ENCODE data around the gene KCNMA1.
"Not testable (repeated sequence)": the region's sequence is repeated elsewhere in the genome, so short reads cannot be mapped to it uniquely, and the experiment has no call there.

The KCNMA1 gene

DNA sequence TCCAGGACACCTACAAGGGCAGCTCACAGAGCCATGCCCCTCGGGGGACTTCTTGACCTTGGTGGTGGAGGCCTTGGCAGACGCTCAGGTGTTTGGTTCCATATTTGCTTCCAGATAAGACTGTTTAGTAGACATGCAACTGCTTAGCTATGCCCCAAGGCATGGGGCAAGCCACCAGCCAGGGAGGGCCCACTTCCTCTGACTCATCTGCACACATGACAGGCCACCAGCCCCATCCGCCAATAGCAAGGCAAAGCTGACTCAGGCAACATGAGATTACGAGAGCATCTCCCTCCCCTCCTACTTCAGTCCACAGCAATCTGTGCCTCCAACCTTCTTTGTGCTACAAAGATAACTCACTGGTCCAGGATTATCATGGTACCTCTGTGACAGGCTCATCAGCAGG, 54.9 kb downstream of the KCNMA1 start:
- no peak for DNase-seq (ENCODE audit: low spot score)

GRCh38 chr10:77581738-77582137, 55.9 kb downstream of the KCNMA1 start:
- no peak for DNase-seq (ENCODE audit: low spot score)

- no peak for DNase-seq (ENCODE audit: low spot score)
These were observed 57.1 kb downstream of the KCNMA1 start for GRCh38 chr10:77580482-77580881.

GRCh38 chr10:77578583-77579227, 58.9 kb downstream of the KCNMA1 start:
- DNase-seq (ENCODE audit: low spot score): no peak

DNA sequence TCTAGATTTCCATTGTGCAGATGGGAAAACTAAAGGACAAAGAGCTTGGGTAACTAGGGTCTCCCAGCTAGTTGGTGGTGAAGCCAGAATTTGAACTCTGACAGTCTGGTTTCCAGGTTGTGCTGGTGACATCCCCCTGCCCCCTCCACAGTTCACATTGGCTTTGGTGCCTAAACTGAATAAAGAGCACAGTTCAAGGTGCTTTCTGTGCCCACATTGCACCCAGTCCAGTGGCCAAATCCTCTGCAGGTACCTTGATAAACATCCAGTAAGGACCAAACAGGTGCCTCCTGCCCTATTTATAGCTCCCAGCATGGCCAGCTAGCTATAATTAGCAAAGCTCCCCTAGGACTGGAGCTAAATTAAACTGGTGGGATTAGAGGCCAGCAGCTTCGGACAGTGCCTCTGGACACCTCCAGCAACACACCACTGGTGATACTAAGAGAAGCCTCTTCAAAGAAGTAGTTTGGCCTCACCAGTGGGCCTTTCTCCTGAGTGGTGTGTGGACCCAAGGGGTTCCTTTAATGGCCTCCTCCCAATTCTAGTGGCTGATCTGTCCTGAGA, 59.9 kb downstream of the KCNMA1 start:
- no peak for DNase-seq (ENCODE audit: low spot score)

- DNase-seq (ENCODE audit: low spot score): peak; percentile 73
These were observed 61.1 kb downstream of the KCNMA1 start for GRCh38 chr10:77576444-77577032.

DNA sequence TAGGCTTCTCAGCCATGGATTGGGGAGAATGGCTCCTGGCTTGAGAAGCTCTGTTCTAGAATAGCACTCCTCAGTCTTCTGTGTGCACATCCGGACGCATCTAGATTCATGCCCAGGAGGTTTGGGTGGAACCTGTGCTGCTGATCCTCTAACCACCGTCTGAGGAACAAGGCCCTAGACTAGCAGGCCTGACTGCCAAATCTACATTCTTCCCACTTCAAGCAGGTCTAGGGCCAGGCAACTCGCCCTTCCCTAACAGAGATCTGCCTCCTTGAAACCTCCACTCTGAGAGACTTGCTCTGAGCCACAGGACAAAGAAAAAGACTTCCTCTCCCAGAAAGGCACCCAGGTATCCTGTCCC, 61.6 kb downstream of the KCNMA1 start:
- no peak for DNase-seq (ENCODE audit: low spot score)

GRCh38 chr10:77575271-77576006, 62.2 kb downstream of the KCNMA1 start:
- no peak for DNase-seq (ENCODE audit: low spot score)

- no peak for DNase-seq (ENCODE audit: low spot score)
These were observed 63.2 kb downstream of the KCNMA1 start for GRCh38 chr10:77574438-77574837.

GRCh38 chr10:77572520-77572919, 65.1 kb downstream of the KCNMA1 start:
- DNase-seq (ENCODE audit: low spot score): not testable (repeated sequence)

- DNase-seq (ENCODE audit: low spot score): no peak
These were observed 66.1 kb downstream of the KCNMA1 start for GRCh38 chr10:77571490-77571889.

DNA sequence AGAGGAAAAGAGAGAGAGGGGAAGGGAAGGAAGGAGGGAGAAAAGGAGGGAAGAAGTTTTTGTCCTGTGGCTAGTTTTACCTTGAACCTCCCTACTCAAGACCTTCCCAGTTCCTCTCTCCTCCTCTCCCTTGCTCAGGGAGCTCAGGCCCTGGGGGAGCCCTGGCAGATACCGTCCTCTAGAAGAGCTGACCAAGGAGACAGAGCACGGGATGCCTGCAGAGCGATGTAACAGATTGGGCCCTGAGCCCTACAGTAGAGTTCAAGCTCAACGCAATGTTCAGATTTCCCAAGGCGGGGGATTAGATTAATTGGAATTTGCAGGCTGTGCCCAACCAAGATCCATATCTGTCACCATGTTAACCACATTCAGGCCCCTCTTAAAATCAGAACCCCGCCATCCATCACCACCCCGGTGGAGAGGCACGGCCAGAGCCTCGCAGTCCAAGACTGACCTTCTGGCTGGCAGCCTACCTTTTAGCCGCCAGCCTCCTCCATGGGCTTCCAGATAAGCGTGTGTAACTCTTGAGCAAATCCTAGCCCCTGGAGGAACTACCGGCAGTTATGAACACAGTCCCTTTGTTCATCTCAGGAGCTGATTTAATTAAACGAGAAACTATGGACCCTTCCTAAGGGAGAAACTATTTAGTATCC, 70.6 kb downstream of the KCNMA1 start:
- DNase-seq (ENCODE audit: low spot score): no peak

DNA sequence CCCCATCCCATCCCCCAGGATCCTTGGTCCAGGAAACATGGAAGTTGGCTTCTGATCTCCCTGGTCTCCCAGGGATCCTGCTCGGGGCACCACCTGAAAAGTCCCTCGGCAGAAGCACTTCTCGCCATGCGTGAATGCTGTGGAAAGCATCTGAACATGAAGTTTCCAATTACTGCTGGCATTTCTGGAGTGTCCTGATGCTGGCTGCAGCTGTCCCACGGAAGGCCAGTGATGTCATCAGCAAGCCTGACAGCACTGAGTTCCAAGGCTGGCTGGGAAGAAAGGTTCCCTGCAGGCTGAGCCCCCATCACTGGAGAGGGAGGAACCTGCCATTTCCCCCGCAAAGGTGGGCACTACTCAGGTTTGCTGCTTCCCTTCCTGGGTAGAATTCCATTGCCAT, 71.4 kb downstream of the KCNMA1 start:
- no peak for DNase-seq (ENCODE audit: low spot score)

GRCh38 chr10:77565590-77566023, 72.0 kb downstream of the KCNMA1 start:
- DNase-seq (ENCODE audit: low spot score): no peak

GRCh38 chr10:77564731-77565589, 72.6 kb downstream of the KCNMA1 start:
- DNase-seq (ENCODE audit: low spot score): no peak

GRCh38 chr10:77563638-77564270, 73.9 kb downstream of the KCNMA1 start:
- no peak for DNase-seq (ENCODE audit: low spot score)

DNA sequence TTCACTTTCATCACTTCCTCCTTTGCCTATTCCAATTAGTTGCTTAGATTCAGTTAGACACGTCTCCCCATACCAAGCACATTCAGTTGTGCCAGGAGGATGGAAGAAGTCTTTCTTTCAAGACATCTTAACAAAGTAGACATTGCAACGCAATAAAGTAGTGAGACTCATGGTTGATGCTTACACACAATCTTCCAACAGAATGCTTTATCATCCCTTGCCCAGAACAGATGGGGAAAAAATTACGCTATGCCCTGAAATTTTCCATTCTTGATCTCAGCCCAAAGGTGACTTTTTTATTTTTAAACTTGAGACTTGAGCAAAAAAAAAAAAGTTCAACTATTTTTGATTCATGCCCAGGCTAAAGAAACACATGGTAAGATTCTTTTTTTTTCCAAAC, 74.9 kb downstream of the KCNMA1 start:
- DNase-seq (ENCODE audit: low spot score): no peak

GRCh38 chr10:77561991-77562390, 75.6 kb downstream of the KCNMA1 start:
- DNase-seq (ENCODE audit: low spot score): no peak

GRCh38 chr10:77560471-77560870, 77.1 kb downstream of the KCNMA1 start:
- DNase-seq (ENCODE audit: low spot score): no peak

- DNase-seq (ENCODE audit: low spot score): no peak
These were observed 77.6 kb downstream of the KCNMA1 start for GRCh38 chr10:77560052-77560451.

DNA sequence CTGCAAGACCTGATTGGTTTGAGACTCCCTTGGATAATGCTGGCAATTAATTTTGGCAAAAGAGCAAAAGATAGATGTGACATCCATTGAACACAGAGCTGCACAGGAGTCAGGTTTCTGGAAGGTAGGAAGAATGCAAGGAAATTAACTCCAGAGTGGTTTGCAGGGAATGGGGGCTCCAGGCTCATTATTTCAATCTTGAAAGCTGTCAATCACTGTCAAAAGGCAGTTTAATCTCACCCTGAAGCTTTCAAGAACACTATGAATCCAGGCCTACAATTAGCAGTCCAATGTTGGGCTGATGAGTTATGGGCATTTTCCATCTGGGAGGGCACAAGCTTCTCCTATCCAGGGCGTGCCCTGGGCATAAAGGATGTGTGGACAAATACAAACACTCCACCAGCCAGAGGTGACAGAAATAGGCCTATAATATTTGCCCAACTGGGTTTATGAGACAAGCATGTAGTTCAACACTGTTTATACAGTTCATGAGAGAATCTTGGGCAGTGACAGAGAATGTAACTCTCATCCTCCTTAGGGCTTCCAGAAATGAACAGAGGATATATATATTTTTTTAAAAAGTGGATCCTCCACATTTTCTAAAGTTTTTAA, 80.5 kb downstream of the KCNMA1 start:
- DNase-seq (ENCODE audit: low spot score): no peak

All from pons (tissue), 1 donor.